GM23248 (cell line): ENCODE results near the gene MPST.

Experiments
- EZH2 ChIP-seq: fragments of 200-600 bp; sonication (generic); IDR thresholded peaks from 2 replicates; pipeline ENCODE4 v1.6.1; 2018; ENCODE audit warnings: antibody characterized with exemption, mild to moderate bottlenecking; ENCODE audit not compliant: insufficient read depth, poor library complexity, severe bottlenecking
- EZH2phosphoT487 ChIP-seq: fragments of 200-600 bp; sonication (generic); IDR thresholded peaks from 2 replicates; pipeline ENCODE4 v1.6.1; 2018; ENCODE audit warnings: antibody characterized with exemption, moderate library complexity, mild to moderate bottlenecking, low read depth; ENCODE audit not compliant: insufficient read depth

DNA sequence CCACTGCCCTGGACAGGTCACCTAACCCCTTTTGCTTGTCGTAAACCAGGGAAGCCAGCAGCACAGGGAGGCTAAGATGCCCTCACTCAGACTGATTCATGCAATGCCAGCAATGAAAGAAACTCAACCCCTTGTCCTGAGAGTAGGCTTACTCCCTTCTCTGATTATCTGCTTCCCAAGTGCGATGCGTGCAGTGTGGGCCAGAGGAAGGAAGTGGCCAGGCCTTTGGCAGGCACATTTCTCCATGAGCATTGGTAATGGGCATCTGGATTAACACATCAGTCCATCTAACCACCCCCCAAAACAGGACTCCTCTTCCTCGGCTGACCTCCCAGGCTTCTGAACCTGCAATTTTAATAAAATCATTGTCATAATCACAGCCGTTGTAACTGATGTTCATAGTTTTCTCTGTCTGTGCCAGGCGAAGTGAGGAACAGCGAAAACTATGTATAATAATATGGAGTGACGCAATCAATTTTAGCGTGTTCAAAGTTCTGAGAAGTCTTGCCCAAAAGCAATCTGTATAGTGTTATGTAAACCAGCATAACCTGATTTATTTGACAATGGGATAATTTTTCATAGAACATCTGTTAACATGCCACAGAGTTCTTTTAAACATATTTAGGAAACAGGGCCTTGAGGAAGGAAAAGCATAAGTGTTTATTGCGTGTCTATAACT is 34.2 kb upstream of the MPST start:
- TF ChIP-seq EZH2phosphoT487 = no peak
- no peak for TF ChIP-seq EZH2
